Kidney epithelial cell (primary cell): ENCODE results near the gene DEF6. TPM values are rescaled to one million over a fixed set of nuclear protein-coding genes. Genes with fewer than 3 reads are reported as not detected.

ENCODE experiments used
- DNase-seq: peaks from one replicate; pipeline ENCODE4 v3.0.0-alpha.2; 2010; ENCODE audit warnings: low read depth
- H3K27me3 ChIP-seq: 2 replicates; pipeline ENCODE4 v1.6.0; 2011; ENCODE audit warnings: low read length; ENCODE audit not compliant: control insufficient read depth, insufficient read depth
- H3K36me3 ChIP-seq: 2 replicates; pipeline ENCODE4 v1.5.1; 2011; ENCODE audit warnings: low read length; ENCODE audit not compliant: control insufficient read depth, insufficient read depth
- H3K4me3 ChIP-seq: 2 replicates; pipeline ENCODE4 v1.5.1; 2011; ENCODE audit warnings: low read depth, mild to moderate bottlenecking, control low read depth, low read length
- total RNA-seq: library from RNA; depleted of rRNA; stranded (reverse); fragments of >200 nt; gene quantifications from 2 replicates; pipeline ENCODE4 v1.2.3, GENCODE V29; 2015
- TF ChIP-seq, protein P1 (sequence below): IDR thresholded peaks from 2 replicates; pipeline ENCODE4 v1.5.1; 2011; ENCODE audit warnings: mild to moderate bottlenecking, moderate library complexity, low read length, control low read depth, inconsistent platforms; ENCODE audit not compliant: insufficient read depth, poor library complexity, severe bottlenecking

The DEF6 gene
- total RNA-seq, 1 donor from 2014 or later, result 3.2 TPM

DNA sequence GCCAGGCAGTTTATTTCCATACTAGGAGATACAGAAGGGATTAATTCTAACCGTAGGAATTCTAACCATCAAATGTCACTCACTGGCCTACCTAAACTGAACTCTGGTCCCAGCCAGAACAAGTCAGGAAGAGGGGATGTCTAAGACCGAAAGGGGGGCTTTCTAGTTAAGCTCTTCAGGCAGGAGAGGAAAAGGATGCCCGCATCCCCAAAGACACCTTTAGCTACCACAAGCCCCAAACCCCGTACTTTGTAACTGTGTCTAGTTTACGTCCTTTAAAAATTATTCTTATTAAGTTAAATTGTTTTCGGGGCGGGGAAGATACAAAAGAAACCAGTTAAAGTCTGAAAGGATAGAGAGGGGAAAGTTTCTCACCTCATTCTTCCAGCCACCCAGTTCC is 39.3 kb upstream of the DEF6 start:
- Histone ChIP-seq H3K4me3 (peak overlapping the region; percentile 69), H3K36me3 (no peaks in the 10 kb centered on the region), H3K27me3 (no peaks in the 10 kb centered on the region)
- TF ChIP-seq, protein P1, sequence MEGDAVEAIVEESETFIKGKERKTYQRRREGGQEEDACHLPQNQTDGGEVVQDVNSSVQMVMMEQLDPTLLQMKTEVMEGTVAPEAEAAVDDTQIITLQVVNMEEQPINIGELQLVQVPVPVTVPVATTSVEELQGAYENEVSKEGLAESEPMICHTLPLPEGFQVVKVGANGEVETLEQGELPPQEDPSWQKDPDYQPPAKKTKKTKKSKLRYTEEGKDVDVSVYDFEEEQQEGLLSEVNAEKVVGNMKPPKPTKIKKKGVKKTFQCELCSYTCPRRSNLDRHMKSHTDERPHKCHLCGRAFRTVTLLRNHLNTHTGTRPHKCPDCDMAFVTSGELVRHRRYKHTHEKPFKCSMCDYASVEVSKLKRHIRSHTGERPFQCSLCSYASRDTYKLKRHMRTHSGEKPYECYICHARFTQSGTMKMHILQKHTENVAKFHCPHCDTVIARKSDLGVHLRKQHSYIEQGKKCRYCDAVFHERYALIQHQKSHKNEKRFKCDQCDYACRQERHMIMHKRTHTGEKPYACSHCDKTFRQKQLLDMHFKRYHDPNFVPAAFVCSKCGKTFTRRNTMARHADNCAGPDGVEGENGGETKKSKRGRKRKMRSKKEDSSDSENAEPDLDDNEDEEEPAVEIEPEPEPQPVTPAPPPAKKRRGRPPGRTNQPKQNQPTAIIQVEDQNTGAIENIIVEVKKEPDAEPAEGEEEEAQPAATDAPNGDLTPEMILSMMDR, result no peak
- no peak for DNase-seq

DNA sequence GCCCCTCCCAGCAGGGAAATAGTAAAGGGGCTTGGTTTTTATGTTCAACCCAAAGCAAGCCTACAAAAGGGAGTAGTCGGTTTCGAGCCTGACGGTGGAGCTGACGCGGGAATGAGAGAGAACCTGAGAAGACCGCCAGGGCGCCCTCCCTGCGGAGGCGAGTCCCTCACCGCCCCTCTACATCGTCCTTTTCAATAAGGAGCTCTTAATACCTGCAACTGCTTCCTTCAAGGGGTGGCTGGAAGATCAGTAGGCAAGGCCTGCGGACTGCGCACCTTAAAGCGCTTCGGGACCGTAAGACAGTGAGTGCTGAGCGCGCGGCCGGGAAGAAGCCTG is 38.8 kb upstream of the DEF6 start:
- no peaks in the 10 kb centered on the region for H3K36me3 ChIP-seq
- peak overlapping the region; percentile 69 for H3K4me3 ChIP-seq
- no peak for DNase-seq
- no peaks in the 10 kb centered on the region for H3K27me3 ChIP-seq
- TF ChIP-seq, protein P1, result peak; percentile 15

DNA sequence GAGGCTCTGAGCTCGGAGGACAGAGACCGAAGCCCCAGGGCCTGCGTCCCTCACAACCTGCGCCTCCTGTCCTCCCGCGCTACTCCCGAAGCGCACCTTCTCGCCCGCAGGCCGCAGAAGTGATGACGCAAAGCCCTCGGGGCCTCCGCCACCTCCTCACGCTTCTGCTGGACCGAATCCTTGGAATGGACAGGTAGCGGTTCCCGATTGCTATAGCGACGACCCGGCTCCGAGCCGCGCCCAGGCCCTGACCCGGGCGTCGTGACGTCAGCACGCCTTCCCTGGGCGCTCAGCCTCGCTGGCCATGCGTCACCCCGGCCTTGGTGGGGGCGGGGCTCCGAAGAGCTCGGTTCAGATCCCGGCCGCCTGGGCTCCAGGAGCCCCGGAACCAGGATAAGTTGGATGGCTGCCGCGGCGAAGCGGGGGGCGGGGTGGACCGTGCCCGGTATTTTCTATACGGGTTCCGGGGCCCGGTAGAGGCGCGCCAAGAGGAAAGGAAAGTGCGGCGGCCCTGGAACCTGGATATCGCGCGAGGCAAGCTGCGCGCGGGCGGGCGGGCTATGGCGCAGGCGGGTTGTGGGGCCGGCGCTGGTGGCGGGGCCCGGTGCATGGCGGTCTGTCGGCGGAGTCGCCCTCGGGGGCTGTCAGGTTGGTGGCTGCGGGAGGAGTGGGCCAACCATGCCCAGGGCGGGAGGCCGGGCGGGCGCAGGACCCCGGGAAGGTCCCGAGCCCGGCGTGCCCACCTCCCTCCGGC is 38.2 kb upstream of the DEF6 start, which contains the start of gene ZNF76:
ZNF76 (plus strand) TSS at position 542 of the 754 bp plus-strand sequence. CDS start 21,417 bp downstream, outside the sequence.
- TF ChIP-seq, protein P1, result no peak
- Histone ChIP-seq H3K4me3 (peak within 1 kb of the TSS; percentile 69), H3K36me3 (no peaks in the 10 kb centered on the region), H3K27me3 (no peaks in the 10 kb centered on the region)
- peak; percentile 76 for DNase-seq

DNA sequence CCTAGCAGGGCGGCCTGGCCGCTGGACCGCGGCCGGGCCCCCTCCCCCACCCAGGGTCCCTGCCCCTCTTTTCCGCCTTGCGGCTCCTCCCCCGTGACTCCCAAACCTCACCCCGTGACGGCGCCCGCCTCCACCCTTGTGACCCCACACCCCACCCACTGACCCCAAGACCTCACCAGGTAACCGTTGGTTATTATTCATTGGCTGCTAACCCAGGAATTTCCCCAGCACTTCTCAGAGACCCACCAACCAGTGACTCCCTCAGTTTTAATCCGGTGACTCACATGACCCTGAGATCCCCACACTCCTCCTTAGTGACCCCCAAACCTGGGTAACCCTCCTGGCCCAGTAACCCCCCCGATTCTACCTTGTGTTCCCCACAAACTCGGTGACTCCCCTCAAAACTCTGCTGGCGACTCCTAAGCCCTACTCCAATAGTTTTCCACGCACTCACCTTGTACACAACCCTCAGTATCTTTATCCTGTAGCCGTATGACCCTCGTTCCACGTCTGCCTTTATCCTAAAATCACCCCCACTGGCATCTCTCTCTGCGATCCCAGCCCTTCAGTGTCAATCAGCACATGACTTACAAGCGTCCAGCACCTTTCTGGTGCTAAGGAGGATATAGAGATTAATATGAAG is 37.5 kb upstream of the DEF6 start:
- Histone ChIP-seq H3K36me3 (no peaks in the 10 kb centered on the region), H3K4me3 (peak overlapping the region; percentile 69), H3K27me3 (no peaks in the 10 kb centered on the region)
- TF ChIP-seq, protein P1, result no peak
- no peak for DNase-seq

DNA sequence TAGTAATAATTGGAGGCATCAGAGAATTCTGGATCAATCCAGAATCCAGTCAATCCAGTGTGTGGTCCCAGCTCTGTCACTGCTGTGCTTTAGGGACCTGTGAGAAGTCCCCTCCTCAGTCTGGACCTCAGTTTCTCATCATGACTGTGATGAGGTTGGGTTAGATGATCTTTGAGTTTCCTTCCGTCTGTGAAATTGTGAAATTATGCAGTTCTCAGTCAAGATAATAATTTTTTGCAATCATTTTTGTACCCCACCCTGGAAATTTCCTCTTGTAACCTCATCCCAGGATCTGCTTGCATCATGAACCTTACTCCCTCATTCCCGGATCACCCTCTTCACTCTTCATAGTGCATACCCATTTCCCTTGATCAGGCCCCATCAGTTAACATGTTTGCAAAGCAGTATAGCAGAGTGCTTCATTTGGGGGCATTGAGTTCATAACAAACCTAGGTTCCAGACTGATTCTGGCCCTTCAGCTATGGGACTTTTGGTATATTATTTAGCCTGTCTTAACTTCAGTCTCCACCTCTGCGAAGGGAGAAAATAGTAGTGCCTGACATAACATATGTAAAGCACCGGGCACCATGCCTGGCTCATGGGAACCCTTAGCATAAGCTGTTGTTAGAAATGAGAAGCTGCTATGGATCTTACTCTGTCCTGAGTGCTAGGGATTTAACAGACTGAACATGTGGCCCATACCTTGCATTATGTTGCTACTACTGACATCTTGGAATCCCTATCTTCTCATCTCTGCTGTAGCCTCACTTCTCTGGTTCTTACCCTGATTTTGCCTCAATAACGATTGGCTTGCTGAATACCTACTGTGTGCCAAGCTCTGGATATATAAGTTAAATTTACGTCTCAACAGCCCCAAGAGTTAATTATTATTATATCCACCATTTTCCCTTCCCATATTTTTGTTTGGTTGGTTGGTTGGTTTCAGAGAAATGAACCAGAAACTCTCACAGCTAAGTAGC is 36.7 kb upstream of the DEF6 start:
- DNase-seq, result no peak
- no peaks in the 10 kb centered on the region for H3K27me3 ChIP-seq
- H3K4me3 ChIP-seq, result peak overlapping the region; percentile 69
- H3K36me3 ChIP-seq, result no peaks in the 10 kb centered on the region
- TF ChIP-seq, protein P1, result no peak
